Activated naive CD8-positive, alpha-beta T cell treated with anti-CD3 and anti-CD28 coated beads, Interleukin-2, amount 10 ng/mL, durations not matched to agents 7 days and 5 days (primary cell): ENCODE data around the gene KBTBD3. TPM values are rescaled to one million over a fixed set of nuclear protein-coding genes. Genes with fewer than 3 reads are reported as not detected.

Experiments used
- ATAC-seq: fragments of 150-1000 bp; cut with Tn5 transposase; one replicate; pipeline ENCODE4 v1.10.0; 2021; ENCODE audit warnings: low read depth, moderate library complexity
- POLR2A ChIA-PET: fragments of 350-600 bp; sonication (Branson Sonifier 250); formaldehyde crosslinking; loops from one replicate; lab custom pipeline; 2021; ENCODE audit warnings: antibody characterized with exemption; lab: Charles Lee
- DNase-seq: peaks from one replicate; pipeline ENCODE4 v3.0.0; 2021
- H3K27ac Mint-ChIP-seq: one replicate; pipeline ENCODE4 v1.8.0; 2022; ENCODE audit warnings: mild to moderate bottlenecking, mixed read lengths
- H3K27me3 Mint-ChIP-seq: one replicate; pipeline ENCODE4 v1.8.0; 2022; ENCODE audit warnings: mild to moderate bottlenecking, moderate library complexity, mixed read lengths
- H3K36me3 Mint-ChIP-seq: one replicate; pipeline ENCODE4 v1.8.0; 2021; ENCODE audit warnings: mild to moderate bottlenecking, mixed read lengths
- H3K4me1 Mint-ChIP-seq: one replicate; pipeline ENCODE4 v1.8.0; 2021; ENCODE audit warnings: mixed read lengths
- H3K4me3 Mint-ChIP-seq: one replicate; pipeline ENCODE4 v1.8.0; 2022; ENCODE audit warnings: mild to moderate bottlenecking, moderate library complexity, mixed read lengths
- H3K9me3 Mint-ChIP-seq: one replicate; pipeline ENCODE4 v1.8.0; 2021; ENCODE audit warnings: mixed read lengths
- total RNA-seq, 2 experiments: library from RNA; stranded (reverse); gene quantifications; one replicate each; pipeline ENCODE4 v1.2.3, GENCODE V29; 2021

KBTBD3 gene, protein sequence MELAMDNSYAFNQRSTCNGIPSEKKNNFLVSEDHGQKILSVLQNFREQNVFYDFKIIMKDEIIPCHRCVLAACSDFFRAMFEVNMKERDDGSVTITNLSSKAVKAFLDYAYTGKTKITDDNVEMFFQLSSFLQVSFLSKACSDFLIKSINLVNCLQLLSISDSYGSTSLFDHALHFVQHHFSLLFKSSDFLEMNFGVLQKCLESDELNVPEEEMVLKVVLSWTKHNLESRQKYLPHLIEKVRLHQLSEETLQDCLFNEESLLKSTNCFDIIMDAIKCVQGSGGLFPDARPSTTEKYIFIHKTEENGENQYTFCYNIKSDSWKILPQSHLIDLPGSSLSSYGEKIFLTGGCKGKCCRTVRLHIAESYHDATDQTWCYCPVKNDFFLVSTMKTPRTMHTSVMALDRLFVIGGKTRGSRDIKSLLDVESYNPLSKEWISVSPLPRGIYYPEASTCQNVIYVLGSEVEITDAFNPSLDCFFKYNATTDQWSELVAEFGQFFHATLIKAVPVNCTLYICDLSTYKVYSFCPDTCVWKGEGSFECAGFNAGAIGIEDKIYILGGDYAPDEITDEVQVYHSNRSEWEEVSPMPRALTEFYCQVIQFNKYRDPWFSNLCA
- 10 to 100 TPM; 10.4 to 13.4 TPM for total RNA-seq

DNA sequence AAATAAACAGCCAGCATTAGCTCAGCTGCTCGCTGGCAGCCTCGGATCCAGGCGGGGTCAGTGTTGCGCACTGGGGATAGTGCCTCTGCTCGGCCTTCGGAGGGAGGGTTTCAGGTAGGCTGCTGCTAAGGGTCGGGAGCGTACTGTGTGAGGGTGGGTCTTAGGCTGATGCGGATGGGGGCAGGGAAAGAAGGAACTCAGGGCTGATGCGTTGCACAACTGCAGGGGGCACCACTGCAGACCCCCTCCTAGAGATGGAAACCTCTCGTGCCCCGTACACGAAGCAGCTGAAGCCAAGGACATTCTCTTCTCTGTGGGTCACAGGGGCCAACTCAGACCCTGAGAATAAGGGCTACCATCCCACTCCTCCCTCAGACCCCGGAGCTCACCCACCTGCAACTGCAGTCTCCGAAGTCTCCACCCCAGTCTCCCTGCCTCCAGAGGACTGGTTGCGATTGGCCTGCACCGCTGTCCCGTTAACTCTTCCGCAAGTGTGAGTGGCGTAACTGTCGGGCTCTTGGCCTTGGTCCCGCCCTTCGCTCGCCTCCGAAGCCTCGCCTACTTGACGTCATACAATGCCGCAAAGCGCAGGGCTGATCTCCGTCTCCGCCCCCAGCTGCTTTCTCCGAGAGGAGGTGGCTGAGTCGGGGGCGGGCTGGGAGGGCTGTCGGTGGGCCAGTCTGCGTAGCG lies at the start of gene KBTBD3:
Gene KBTBD3 (minus strand): TSS at position 429 of the 690 bp plus-strand sequence. CDS start 18,250 bp downstream, outside the sequence.
- Mint-ChIP-seq H3K27ac (peak within 1 kb of the TSS; percentile 95), H3K9me3 (no peaks in the 10 kb centered on the region), H3K27me3 (no peaks in the 10 kb centered on the region), H3K4me1 (peaks cover 36% of the 10 kb centered on the region), H3K36me3 (peaks cover 18% of the 10 kb centered on the region), H3K4me3 (peak within 1 kb of the TSS; percentile 97)
- POLR2A ChIA-PET: interaction anchor here (1.0 to 1.4 kb wide), 4 partner anchors 10 to 1381 kb away, joined by 3 to 7 read pairs (median 4); partner anchors contain the start of genes CWF19L2 and MSANTD4
- DNase-seq: peak; percentile 91
- peak; percentile 97 for ATAC-seq

DNA sequence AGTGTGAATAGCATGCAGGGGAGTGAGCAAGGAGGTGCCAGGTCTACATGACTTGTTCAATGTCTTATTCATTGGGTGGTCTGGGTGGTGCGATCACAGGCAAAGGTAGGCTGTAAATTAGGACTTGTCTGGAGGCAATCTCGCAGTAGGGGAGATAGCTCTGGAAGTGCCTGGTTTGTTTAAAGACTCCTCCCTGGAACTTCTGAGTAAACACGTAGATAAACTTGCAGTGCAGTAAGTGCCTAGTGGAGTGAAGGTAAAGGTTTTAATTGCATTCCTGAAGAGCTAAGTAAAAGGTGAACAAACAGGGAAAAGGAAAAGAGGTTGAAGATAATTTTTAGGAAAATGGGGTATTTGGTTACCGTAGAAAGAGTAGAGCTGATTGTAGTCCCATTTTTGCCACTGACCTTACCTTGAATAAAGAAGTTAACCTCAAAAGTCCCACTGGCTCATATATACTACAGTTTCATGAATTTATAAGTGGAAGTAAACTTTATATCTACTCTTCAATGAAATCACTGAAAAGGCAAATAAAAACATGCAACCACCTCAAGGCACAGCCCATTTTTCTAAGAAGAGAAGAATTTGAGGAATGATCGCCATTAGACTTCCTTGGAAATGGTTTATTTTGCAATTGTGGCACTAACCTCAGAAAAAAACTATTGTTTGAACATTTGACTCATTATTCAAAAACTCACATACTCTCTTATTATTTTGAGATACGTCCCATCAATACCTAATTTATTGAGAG lies 44.6 kb upstream of the KBTBD3 start:
- Mint-ChIP-seq H3K9me3 (peaks cover 4% of the 10 kb centered on the region), H3K4me3 (no peak overlapping the region), H3K36me3 (no peaks in the 10 kb centered on the region), H3K27me3 (peaks cover 2% of the 10 kb centered on the region), H3K27ac (no peak overlapping the region), H3K4me1 (no peaks in the 10 kb centered on the region)
- DNase-seq: no peak
- POLR2A ChIA-PET: no interaction called here
- ATAC-seq: no peak

DNA sequence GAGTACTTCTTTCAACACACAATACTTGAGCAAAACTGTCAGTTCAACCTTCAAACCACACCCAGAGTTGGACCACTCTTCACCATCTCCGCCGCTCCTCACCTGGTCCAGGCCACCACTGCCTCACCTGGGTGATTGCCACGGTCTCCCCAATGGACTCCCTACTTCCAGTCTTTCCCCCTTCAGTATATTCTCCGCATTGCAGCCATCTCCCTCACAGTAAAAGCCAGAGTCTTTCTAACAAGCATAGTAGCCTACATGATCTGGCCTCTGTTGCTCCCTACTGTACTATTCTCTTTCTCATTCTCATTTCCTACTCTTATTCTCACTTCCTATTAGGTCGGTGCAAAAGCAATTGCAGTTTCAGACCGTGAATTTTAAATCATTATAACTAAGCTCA lies 28.8 kb upstream of the KBTBD3 start:
- Mint-ChIP-seq H3K36me3 (peaks cover 2% of the 10 kb centered on the region), H3K27ac (no peak overlapping the region), H3K4me3 (no peak overlapping the region), H3K27me3 (no peaks in the 10 kb centered on the region), H3K9me3 (no peaks in the 10 kb centered on the region), H3K4me1 (no peaks in the 10 kb centered on the region)
- ATAC-seq (no peak), DNase-seq (no peak)
- POLR2A ChIA-PET: no interaction called here

DNA sequence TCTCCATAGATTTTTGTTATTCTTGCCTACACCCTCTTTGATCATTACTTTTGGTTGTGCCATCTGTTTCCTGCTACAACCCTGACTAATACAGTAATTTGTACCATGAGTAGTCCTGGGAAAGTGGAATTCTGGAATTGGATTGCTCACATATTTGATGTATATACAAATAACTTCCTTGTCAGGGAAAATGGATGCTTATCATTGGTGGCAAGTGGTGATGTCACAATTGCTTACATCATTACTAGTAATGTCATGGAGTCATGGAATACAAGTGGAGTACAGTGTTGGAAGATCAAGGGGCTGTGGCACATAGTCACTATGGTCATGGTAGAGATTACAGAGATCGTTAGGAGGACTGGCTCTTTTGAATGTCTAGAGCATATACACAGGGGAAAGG lies 24.7 kb upstream of the KBTBD3 start:
- Mint-ChIP-seq H3K9me3 (no peaks in the 10 kb centered on the region), H3K4me1 (no peaks in the 10 kb centered on the region), H3K27ac (no peak overlapping the region), H3K27me3 (no peaks in the 10 kb centered on the region), H3K4me3 (no peak overlapping the region), H3K36me3 (peaks cover 15% of the 10 kb centered on the region)
- no peak for DNase-seq
- ATAC-seq: no peak
- POLR2A ChIA-PET: no interaction called here

DNA sequence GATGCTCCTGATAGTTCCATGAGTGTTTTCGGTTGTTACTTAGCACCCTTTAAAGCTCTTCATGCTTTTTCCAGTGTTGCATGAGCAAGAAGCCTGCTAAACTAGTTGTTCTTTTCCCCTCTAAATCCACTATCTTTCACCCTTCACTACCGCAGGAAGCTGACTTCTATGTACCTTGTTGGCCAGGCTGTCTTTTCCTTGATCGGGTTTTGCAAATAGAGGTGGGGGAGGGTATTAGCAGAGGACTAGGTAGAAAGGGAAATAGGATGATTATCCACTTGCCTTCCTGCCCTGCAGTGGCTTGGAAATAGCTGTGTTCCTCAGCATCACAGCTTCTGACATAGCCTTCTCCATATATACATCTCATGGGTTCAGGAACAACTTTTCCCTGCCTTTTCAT lies 24.2 kb upstream of the KBTBD3 start:
- DNase-seq (no peak), ATAC-seq (no peak)
- Mint-ChIP-seq H3K4me1 (no peaks in the 10 kb centered on the region), H3K36me3 (peaks cover 19% of the 10 kb centered on the region), H3K27ac (no peak overlapping the region), H3K27me3 (no peaks in the 10 kb centered on the region), H3K9me3 (no peaks in the 10 kb centered on the region), H3K4me3 (no peak overlapping the region)
- POLR2A ChIA-PET: no interaction called here

GRCh38 chr11:106098893-106099553 lies 21.9 kb upstream of the KBTBD3 start:
- no peaks in the 10 kb centered on the region for H3K4me1 Mint-ChIP-seq
- no peaks in the 10 kb centered on the region for H3K9me3 Mint-ChIP-seq
- ATAC-seq: no peak
- POLR2A ChIA-PET: no interaction called here
- H3K4me3 Mint-ChIP-seq: no peak overlapping the region
- no peaks in the 10 kb centered on the region for H3K27me3 Mint-ChIP-seq
- DNase-seq: no peak
- peaks cover 27% of the 10 kb centered on the region for H3K36me3 Mint-ChIP-seq
- H3K27ac Mint-ChIP-seq: no peak overlapping the region

GRCh38 chr11:106092446-106092845 lies 15.3 kb upstream of the KBTBD3 start:
- Mint-ChIP-seq H3K9me3 (no peaks in the 10 kb centered on the region), H3K4me3 (no peak overlapping the region), H3K4me1 (peaks cover 15% of the 10 kb centered on the region), H3K27ac (no peak overlapping the region), H3K36me3 (peaks cover 30% of the 10 kb centered on the region), H3K27me3 (no peaks in the 10 kb centered on the region)
- DNase-seq (no peak), ATAC-seq (no peak)
- POLR2A ChIA-PET: no interaction called here

- Mint-ChIP-seq H3K9me3 (no peaks in the 10 kb centered on the region), H3K4me1 (peaks cover 15% of the 10 kb centered on the region), H3K27me3 (no peaks in the 10 kb centered on the region), H3K27ac (peak overlapping the region; percentile 40), H3K36me3 (peaks cover 25% of the 10 kb centered on the region), H3K4me3 (no peak overlapping the region)
- POLR2A ChIA-PET: interaction anchor here (1.5 kb wide), 1 partner anchor 15 kb away, joined by 7 read pairs; the partner anchor contains the start of gene KBTBD3
- peak; percentile 74 for ATAC-seq
- DNase-seq: no peak
Observed at GRCh38 chr11:106091480-106092123, 14.5 kb upstream of the KBTBD3 start.

DNA sequence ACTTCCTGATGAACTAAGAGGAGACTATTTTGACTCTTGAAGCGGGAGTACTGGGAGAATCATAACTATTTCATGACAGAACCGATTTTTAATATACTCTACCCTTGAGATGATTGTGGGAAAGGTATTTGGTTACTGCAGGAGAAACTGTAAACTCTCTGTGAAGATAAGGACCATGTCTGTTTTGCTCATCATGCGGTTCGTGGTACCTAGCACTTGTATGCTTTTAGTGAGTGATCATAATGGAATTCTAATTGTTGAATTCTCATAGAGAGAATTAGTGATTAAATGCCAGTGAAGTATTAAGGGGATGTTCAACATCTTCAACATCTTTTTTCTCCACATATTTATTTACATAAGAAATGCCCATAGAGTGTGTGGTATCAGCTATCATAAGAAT lies 11.7 kb upstream of the KBTBD3 start:
- H3K36me3 Mint-ChIP-seq: peaks cover 19% of the 10 kb centered on the region
- no peak overlapping the region for H3K27ac Mint-ChIP-seq
- H3K9me3 Mint-ChIP-seq: no peaks in the 10 kb centered on the region
- no peak for ATAC-seq
- POLR2A ChIA-PET: no interaction called here
- peaks cover 21% of the 10 kb centered on the region for H3K4me1 Mint-ChIP-seq
- no peak for DNase-seq
- no peak overlapping the region for H3K4me3 Mint-ChIP-seq
- no peaks in the 10 kb centered on the region for H3K27me3 Mint-ChIP-seq

- POLR2A ChIA-PET: no interaction called here
- DNase-seq (peak; percentile 37), ATAC-seq (no peak)
- H3K36me3 Mint-ChIP-seq: peaks cover 19% of the 10 kb centered on the region
- no peaks in the 10 kb centered on the region for H3K9me3 Mint-ChIP-seq
- no peaks in the 10 kb centered on the region for H3K27me3 Mint-ChIP-seq
- H3K4me3 Mint-ChIP-seq: no peak overlapping the region
- peaks cover 21% of the 10 kb centered on the region for H3K4me1 Mint-ChIP-seq
- H3K27ac Mint-ChIP-seq: no peak overlapping the region
Observed at GRCh38 chr11:106087815-106088435, 10.8 kb upstream of the KBTBD3 start.

DNA sequence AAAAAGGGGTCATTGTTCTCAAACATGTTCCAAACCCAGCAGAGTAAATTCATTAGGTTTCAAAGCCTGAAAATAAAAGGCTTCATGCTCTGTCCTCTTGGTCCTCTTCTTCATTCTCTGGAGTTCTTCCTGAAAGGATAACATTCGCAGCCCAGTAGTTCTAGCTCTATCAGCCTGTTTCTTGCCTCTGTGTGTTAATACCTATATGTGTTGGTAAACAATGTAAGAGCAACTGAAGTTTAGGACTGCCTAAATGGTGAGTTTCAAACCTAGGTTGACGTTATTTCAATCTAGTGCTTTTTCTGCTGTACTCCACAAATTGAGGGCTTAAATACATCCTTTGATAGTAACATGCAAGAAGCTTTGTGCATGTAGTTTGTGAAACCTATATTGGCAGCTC lies 9.7 kb upstream of the KBTBD3 start:
- Mint-ChIP-seq H3K9me3 (no peaks in the 10 kb centered on the region), H3K4me3 (no peak overlapping the region), H3K36me3 (peaks cover 16% of the 10 kb centered on the region), H3K27me3 (no peaks in the 10 kb centered on the region), H3K4me1 (peaks cover 24% of the 10 kb centered on the region), H3K27ac (no peak overlapping the region)
- no peak for ATAC-seq
- POLR2A ChIA-PET: interaction anchor here (1.6 kb wide), 1 partner anchor 10 kb away, joined by 3 read pairs; the partner anchor contains the start of gene KBTBD3
- DNase-seq: no peak

GRCh38 chr11:106086135-106086534 lies 9.0 kb upstream of the KBTBD3 start:
- POLR2A ChIA-PET: interaction anchor here (1.6 kb wide), 1 partner anchor 10 kb away, joined by 3 read pairs; the partner anchor contains the start of gene KBTBD3
- DNase-seq (no peak), ATAC-seq (no peak)
- peaks cover 22% of the 10 kb centered on the region for H3K4me1 Mint-ChIP-seq
- H3K27ac Mint-ChIP-seq: no peak overlapping the region
- H3K9me3 Mint-ChIP-seq: no peaks in the 10 kb centered on the region
- H3K4me3 Mint-ChIP-seq: no peak overlapping the region
- peaks cover 17% of the 10 kb centered on the region for H3K36me3 Mint-ChIP-seq
- no peaks in the 10 kb centered on the region for H3K27me3 Mint-ChIP-seq
